HepG2 (cell line): ENCODE measurements around the gene CARS1.

Source experiments
- CTCF ChIP-seq: sonication (generic); formaldehyde crosslinking; IDR thresholded peaks from 2 replicates; pipeline ENCODE4 v1.5.0; 2020; ENCODE audit warnings: mild to moderate bottlenecking, missing genetic modification reagents, moderate library complexity
- E2F5 ChIP-seq: sonication (generic); formaldehyde crosslinking; conservative IDR thresholded peaks from 2 replicates; pipeline ENCODE4 v1.4.0; 2020; ENCODE audit warnings: missing genetic modification reagents
- FOXM1 ChIP-seq: sonication (generic); formaldehyde crosslinking; IDR thresholded peaks from 2 replicates; pipeline ENCODE4 v1.5.0; 2020; ENCODE audit warnings: missing genetic modification reagents
- NONO ChIP-seq, 2 experiments: fragments of 450-650 bp in 1 of 2; sonication (generic) in 1 of 2; formaldehyde crosslinking in 1 of 2; IDR thresholded peaks in 1 of 2; conservative IDR thresholded peaks in 1 of 2; 2 replicates each; pipeline versions ENCODE4 v1.6.1 to v1.8.0; 2017 to 2022; ENCODE audit warnings: mild to moderate bottlenecking in 1 of 2, missing genetic modification reagents in 1 of 2, moderate library complexity in 1 of 2
- POLR2A ChIP-seq, 2 experiments: IDR thresholded peaks; 2 replicates each; pipeline ENCODE4 v1.6.1; 2011; ENCODE audit warnings: low read depth in 2 of 2, low read length in 2 of 2, mild to moderate bottlenecking in 1 of 2, moderate library complexity in 1 of 2; ENCODE audit not compliant: insufficient read depth in 1 of 2
- POLR2AphosphoS5 ChIP-seq: IDR thresholded peaks from 2 replicates; pipeline ENCODE4 v1.6.1; 2012; ENCODE audit warnings: low read depth, low read length
- TSC22D2 ChIP-seq: sonication (generic); formaldehyde crosslinking; IDR thresholded peaks from 2 replicates; pipeline ENCODE4 v1.5.1; 2020; ENCODE audit warnings: missing genetic modification reagents, mild to moderate bottlenecking, borderline replicate concordance
- ZFP62 ChIP-seq: sonication (generic); formaldehyde crosslinking; IDR thresholded peaks from 2 replicates; pipeline ENCODE4 v1.4.0; 2020; ENCODE audit warnings: missing genetic modification reagents
- ZNF75D ChIP-seq: sonication (generic); formaldehyde crosslinking; IDR thresholded peaks from 2 replicates; pipeline ENCODE4 v1.8.1; 2023; ENCODE audit warnings: missing genetic modification reagents, mild to moderate bottlenecking, borderline replicate concordance

- no peak for TF ChIP-seq NONO (IDR thresholded peaks at IDR 0.05)
- no peak for TF ChIP-seq NONO (CRISPR knock-in tag; conservative IDR thresholded peaks at IDR 0.05)
- no peak for TF ChIP-seq POLR2A (IDR thresholded peaks at IDR 0.05; ENCODE audit: insufficient read depth in 1 of 2, low read depth in 2 of 2, low read length in 2 of 2)
- no peak for TF ChIP-seq FOXM1
- TF ChIP-seq POLR2AphosphoS5: no peak
- no peak for TF ChIP-seq E2F5 (CRISPR knock-in tag)
- TF ChIP-seq ZNF75D (CRISPR knock-in tag): no peak
- no peak for TF ChIP-seq TSC22D2 (CRISPR knock-in tag)
- no peak for TF ChIP-seq CTCF (CRISPR knock-in tag)
- no peak for TF ChIP-seq ZFP62 (CRISPR knock-in tag)
These were observed 1.8 kb upstream of the CARS1 start for GRCh38 chr11:3058753-3059664.
